Activated CD8-positive, alpha-beta memory T cell treated with anti-CD3 and anti-CD28 coated beads for 24 hours (primary cell): ENCODE measurements around the gene TBRG4.

Experiments
- DNase-seq: peaks from one replicate; pipeline ENCODE4 v3.0.0-alpha.2; 2020

Gene TBRG4

GRCh38 chr7:45088146-45088701 is 23.3 kb downstream of the TBRG4 start:
- no peak for DNase-seq

GRCh38 chr7:45087301-45088145 is 24.0 kb downstream of the TBRG4 start:
- no peak for DNase-seq

- no peak for DNase-seq
Measured at GRCh38 chr7:45086331-45087065, 25.0 kb downstream of the TBRG4 start.

DNA sequence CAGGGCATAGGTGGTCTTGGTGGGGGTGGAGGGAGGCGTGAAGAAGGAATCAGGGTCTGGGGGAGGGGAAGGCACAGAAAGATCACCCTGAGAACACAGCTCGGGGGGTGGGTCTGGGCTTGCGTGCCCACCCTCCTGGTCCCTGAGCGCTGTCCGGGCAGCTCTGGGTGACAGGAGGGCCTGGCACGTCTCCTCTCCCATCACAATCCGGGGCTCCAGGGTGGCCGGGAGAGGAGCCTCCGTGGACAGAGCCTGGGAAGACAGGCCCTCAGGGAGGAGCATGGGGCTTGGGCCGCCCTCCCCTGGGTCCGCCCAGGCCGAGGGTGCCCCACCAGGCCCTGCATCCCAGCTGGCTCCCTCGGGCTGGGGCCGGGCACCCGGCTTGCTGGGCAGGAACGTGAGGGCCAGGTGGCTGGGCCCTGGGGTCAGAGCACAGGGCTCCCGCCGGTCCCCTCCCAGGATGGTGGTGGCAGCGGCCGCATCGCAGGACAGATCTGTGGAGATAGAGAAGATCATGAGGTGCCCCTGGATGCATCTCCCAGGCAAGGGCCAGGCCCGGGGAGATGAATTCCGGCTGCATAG is 25.8 kb downstream of the TBRG4 start:
- DNase-seq = no peak

DNA sequence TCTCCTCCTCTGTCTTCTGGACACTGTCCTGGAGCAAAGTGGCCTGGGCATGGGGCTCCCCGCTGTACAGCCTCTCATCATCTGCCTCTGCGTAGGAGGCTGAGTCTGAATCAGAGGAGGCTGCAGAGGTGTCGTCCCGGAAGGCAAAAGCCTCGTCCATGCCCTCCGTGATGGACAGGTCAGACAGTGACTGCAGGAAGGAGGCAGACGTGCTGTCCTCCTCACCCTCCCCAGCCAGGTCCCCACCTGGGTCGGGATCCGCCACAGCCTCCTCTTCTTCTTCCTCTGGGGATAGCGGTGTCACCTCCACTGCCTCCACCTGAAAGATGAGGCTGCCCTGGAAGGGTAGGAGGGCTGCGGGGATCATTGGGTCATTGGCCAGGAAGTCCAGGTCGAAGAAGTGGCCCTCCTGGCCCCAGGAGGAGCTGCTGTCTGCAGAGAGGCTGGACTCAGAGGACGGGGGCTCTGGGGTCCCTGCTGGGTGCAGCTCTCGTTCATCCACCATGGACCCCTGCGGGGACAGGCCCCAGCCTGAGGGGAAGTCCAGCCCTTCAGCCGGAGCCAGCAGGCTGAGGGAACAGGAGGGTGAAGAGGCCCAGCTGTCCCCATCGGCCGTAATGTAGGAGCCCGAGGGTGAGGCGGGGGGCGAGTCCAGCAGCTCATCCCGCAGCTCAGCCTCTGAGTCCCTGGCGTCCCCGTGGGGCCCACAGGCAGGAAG is 26.4 kb downstream of the TBRG4 start:
- DNase-seq = no peak

GRCh38 chr7:45084336-45084735 is 27.2 kb downstream of the TBRG4 start:
- no peak for DNase-seq

GRCh38 chr7:45082831-45083331 is 28.6 kb downstream of the TBRG4 start:
- DNase-seq = no peak

GRCh38 chr7:45082031-45082830 is 29.3 kb downstream of the TBRG4 start:
- no peak for DNase-seq

DNA sequence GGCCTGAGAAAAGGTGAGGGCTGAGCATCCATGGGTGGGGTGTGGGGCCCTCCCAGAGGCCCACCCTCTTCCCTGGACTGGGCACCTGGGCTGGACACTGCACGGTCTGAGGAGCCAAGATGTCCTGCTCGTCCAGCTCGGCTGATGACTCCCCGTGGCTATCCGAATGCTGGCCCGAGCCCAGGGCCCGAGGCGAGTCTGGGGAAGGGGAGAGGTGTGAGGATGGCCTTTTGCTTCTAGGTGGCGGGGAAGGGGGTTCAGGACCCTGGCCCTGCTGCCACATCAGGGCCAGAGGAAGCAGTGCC is 29.9 kb downstream of the TBRG4 start:
- no peak for DNase-seq

DNA sequence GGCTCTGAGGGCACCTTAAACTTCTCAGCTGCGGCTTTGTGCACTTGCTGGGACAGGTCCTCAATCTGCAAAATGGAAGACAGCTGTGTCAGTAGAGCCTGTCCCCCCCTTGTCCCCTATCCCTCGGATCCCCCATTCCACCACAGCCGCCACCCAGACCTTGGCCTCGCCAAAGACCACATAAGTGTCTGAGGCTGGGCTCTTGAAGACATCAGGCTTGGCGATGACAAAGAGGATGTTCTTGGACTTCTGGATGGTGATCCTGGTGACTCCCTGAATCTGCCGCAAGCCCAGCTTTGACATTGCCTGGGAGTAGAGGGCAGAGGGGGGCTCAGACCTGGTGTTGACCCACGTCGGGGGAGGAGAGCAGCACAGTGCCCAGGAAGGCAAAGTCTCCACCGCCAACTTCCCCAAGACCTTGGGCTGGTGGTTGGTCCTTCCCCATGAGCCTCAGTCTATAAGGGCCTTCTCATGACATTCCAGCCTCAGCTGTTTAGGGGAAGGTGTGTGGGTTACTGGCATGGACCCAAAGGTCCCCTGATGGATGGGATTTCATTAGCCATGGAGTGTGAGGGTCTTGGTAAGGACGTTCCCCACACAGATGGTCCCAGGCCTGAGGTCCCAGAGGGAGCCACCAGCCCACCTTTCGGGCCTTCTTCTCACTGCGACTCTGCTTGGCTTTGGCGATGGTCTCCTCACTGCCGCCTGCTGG is 30.4 kb downstream of the TBRG4 start:
- DNase-seq = no peak

- DNase-seq = no peak
Measured at GRCh38 chr7:45080265-45080957, 31.1 kb downstream of the TBRG4 start.

GRCh38 chr7:45078125-45078681 is 33.3 kb downstream of the TBRG4 start:
- no peak for DNase-seq

GRCh38 chr7:45077579-45077978 is 33.9 kb downstream of the TBRG4 start:
- DNase-seq = no peak

GRCh38 chr7:45076946-45077345 is 34.6 kb downstream of the TBRG4 start:
- no peak for DNase-seq

GRCh38 chr7:45075871-45076796 is 35.4 kb downstream of the TBRG4 start:
- DNase-seq = no peak

GRCh38 chr7:45075355-45075644 is 36.2 kb downstream of the TBRG4 start:
- DNase-seq = no peak

DNA sequence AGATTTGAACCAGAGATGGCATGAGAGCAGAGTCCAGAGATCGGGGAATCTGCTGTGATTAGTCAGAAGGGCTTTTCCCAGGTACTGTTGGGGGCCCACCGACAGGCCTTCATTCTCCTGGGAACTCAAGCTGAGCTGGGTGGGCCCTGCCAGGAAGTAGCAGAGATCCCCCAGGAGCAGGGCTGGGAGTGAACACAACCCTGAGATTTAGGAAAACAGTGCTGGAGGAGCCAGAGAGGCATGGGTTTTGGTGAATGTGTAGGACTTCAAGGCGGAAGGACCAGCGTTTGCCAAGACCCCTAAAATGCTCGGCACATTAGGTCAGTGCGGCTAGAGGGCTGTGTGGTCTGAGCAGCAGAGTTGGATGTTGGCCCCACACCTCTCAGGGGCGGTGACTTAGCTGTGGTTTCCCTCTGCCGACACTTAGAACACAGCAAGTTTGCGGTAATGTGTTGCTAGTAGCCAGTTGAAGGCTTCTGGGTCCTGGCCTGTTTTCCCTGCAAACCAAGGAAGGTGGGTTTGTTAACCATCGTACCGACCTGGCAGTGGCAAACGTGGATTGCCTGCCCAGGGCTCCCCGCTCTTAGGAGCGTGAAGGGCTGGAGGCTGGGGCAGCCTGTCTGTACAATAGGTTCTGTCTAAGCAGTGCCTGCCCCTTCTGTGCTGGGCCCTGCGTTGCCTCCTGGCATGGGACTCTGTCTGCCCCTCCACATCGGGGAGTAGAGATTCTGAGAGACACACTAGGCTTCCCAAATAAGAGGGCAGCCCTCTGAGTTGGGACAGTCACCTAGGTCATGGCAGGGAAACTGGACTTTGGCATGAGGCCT is 36.8 kb downstream of the TBRG4 start:
- no peak for DNase-seq

DNA sequence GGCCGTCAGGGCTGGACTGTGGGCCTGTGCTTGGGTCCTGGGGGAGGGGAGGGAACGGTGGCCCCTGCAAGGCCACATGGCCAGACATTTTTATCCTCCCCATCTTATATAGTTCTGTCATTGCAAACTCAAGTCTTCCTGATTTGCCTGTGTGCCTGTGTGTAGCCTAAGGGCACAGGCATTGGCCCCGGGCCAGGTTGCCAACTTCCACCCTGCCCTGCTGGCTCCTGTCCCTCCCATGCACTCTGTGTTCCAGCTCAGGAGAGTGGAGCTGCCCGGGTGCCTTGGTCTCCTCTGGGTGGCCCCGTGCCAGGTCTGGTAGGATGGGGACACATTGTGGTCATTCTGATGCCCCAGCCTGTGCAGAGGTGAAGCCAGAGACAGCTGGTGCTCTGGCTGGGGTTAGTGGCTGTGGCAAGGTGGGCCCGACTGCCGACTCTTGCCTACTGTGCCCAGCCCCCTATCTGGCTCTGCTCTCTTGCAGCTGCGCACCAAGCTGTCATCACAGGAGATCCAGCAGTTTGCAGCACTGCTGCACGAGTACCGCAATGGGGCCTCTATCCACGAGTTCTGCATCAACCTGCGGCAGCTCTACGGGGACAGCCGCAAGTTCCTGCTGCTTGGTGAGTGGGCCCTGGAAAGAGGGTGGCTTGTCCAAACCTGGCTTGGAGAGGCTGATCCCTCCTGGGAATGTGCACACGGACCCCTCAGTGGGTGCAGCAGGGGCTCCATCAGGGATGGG is 37.5 kb downstream of the TBRG4 start:
- DNase-seq = no peak
